Heart left ventricle (tissue), 16 donors: ENCODE results near the gene ALDH3B1. TPM values are rescaled to one million over a fixed set of nuclear protein-coding genes. Genes with fewer than 3 reads are reported as not detected.
A peak's percentile ranks its signal among the peaks of the same experiment; 100 is the strongest.

ENCODE experiments used
- ATAC-seq, 4 donors: fragments of 200-7000 bp; cut with Tn5 transposase; one replicate each; pipeline ENCODE4 v1.9.1; 2020 to 2022; ENCODE audit warnings: moderate library complexity in 4 of 4, mild to moderate bottlenecking in 3 of 4, moderate number of reproducible peaks in 1 of 4
- DNase-seq, 5 donors: peaks; one replicate each; pipeline ENCODE4 v3.0.0-alpha.2; 2020
- H3K27ac ChIP-seq, 12 donors: fragments of 200-600 bp; sonication (generic) in 4 of 12; one replicate each; pipeline versions ENCODE4 v1.5.0 to v1.8.0; 2016 to 2022; ENCODE audit warnings: mild to moderate bottlenecking in 2 of 12
- H3K27me3 ChIP-seq, 9 donors: fragments of 200-600 bp; sonication (generic) in 2 of 9; one replicate each; pipeline versions ENCODE4 v1.5.1 to v1.8.0; 2016 to 2022; ENCODE audit warnings: mild to moderate bottlenecking in 3 of 9
- H3K36me3 ChIP-seq, 9 donors: fragments of 200-600 bp; sonication (generic) in 2 of 9; one replicate each; pipeline versions ENCODE4 v1.5.0 to v1.8.0; 2018 to 2022; ENCODE audit warnings: mild to moderate bottlenecking in 2 of 9
- H3K4me1 ChIP-seq, 12 donors: fragments of 200-600 bp; sonication (generic) in 4 of 12; one replicate each; pipeline versions ENCODE4 v1.5.0 to v1.8.0; 2016 to 2022; ENCODE audit warnings: mild to moderate bottlenecking in 3 of 12
- H3K4me3 ChIP-seq, 12 donors: fragments of 200-600 bp; sonication (generic) in 4 of 12; one replicate each; pipeline versions ENCODE4 v1.5.0 to v1.8.0; 2017 to 2022; ENCODE audit warnings: mild to moderate bottlenecking in 9 of 12, moderate library complexity in 4 of 12
- H3K9me3 ChIP-seq, 12 donors: fragments of 200-600 bp; sonication (generic) in 4 of 12; one replicate each; pipeline versions ENCODE4 v1.5.0 to v1.8.0; 2016 to 2022; ENCODE audit warnings: mild to moderate bottlenecking in 1 of 12
- POLR2A ChIP-seq, 2 donors: fragments of 450-650 bp; IDR thresholded peaks; one replicate each; pipeline ENCODE4 v1.6.1; 2017; ENCODE audit warnings: antibody characterized with exemption in 2 of 2, mild to moderate bottlenecking in 2 of 2, moderate library complexity in 2 of 2
- WGBS, 4 donors: extraction: QIAGEN DNeasy Blood & Tissue Kit in 2 of 4; methylation state at CpG; one replicate each; pipeline versions ENCODE4 v1.1.5 to v1.1.7; 2013 to 2018; 5-methylcytosine and 5-hydroxymethylcytosine counted together
- intact Hi-C, 10 donors: fragments of 100-400 bp; cut with DNase I; formaldehyde crosslinking; loops; one replicate each; pipeline versions ENCODE4 v1.11.1 to v1.14.2; 2022
- polyA plus RNA-seq, 2 donors: library from polyadenylated mRNA; stranded (reverse); fragments of 200-250 nt; gene quantifications; one replicate each; pipeline ENCODE4 v1.2.3, GENCODE V29; 2013
- total RNA-seq, 9 donors: library from RNA; depleted of rRNA in 2 of 9; stranded (reverse); fragments of >200 nt in 2 of 9; fragmentation: NEBNext Ultra II Directional in 3 of 9; extraction: Animal tissue kit (Norgen Biotek cat#: 25700) in 3 of 9; gene quantifications; one replicate each; pipeline versions ENCODE4 v1.1.0 to v1.2.4, GENCODE V29; 2016 to 2023
- TF ChIP-seq, protein P1 (sequence below), 12 donors: fragments of 200-600 bp; sonication (generic) in 4 of 12; IDR thresholded peaks; one replicate each; pipeline versions ENCODE4 v1.5.0 to v1.8.0; 2018 to 2022; ENCODE audit warnings: antibody characterized with exemption in 12 of 12, mild to moderate bottlenecking in 5 of 12
- donor health status: ischemic (EF 13 %, LVEDD 7.1; RV severe dilation, severe dysfunction).
- donor health status: healthy with polysubstance abuse.
- donor health status: DM: no; HTN: yes; CAD: no.
- donor health status: DM: no; HTN: no; CAD: no.
- donor health status: ischemic (EF 25% LVEDD 6.9; RV normal size, moderate dysfunction).
- donor health status: ischemic (EF 25% LVEDD 5.7; RV mildly dilated, moderate dysfunction).
- donor health status: healthy.
- donor health status: DM: yes; HTN: yes; CAD: no.
- donor health status: ischemic (EF 35%, LVEDD 5.7; RV mildly dilated, moderate dysfunction).
- donor health status: nonischemic (EF 11% LVEDD 7.7; RV severe dilation, severe dysfunction).
- donor health status: DM: yes; HTN: yes; CAD: no.
- donor health status: PGD.
- donor health status: ischemic (EF 29% LVEDD 5.4; RV normal size, mild dysfunction).
- donor health status: nonischemic (EF 23%, LVEDD 6.1; RV moderate dilation, normal function).

Gene ALDH3B1
- total and polyA plus RNA-seq, 11 donors, result 2.3 to 25.4 (median 4.4) TPM

DNA sequence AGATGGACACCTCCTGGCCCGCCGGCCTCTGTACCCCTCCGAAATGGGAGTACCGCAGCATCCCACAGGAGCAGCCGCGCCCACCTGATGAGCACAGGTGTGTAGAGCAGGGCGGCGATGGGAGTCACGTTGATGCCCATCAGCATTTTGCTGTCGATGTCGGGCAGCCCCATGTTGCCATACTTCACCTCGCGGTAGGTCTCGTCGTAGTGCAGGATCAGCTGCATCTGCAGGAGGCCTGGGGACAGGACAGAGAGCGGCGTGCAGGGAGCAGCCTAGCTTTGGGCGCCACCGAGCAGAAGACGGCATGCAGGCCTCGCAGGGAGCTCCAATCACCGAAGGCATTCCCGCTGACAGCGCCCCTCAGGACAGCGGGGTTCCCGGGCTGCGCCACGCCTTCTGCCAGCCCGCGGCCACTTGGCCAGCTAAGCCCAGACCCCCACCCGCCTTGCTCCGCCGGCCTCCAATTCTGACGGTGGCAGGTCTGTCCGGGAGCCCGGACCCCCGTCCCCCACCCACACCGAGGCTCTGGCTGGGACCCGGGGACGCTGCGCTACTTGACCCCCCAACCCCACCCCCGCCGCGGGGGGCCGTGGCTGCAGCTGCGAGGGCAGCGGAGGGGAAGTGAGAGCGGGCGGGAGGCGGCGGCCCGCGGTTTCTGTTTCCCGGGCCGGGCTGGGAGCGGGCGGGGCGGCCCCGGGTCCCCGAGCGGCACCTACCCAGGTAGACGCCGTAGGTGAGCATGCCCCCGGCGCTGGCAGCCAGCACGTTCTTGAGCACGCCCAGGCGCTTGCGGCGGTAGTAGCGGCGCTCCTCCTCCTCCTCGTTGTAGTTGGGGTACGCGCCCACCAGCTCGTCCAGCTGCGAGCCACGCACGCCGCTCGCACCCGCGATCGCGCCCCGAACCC lies 6.9 kb upstream of the ALDH3B1 start:
- intact Hi-C loops, result loop anchor here in 1 of 10 donors (5.0 to 10.0 kb wide), 2 partner anchors 34 to 202 kb away; partner anchors contain the start of gene TCIRG1
- Histone ChIP-seq H3K27ac (peak overlapping the region in 11 of 12 donors; percentile 53 to 94 (median 72)), H3K9me3 (no peaks in the 10 kb centered on the region), H3K4me1 (peaks cover 0 to 35% (median 8%) of the 10 kb centered on the region in 12 donors), H3K36me3 (peaks cover 0 to 4% (median 0%) of the 10 kb centered on the region in 9 donors), H3K4me3 (peak overlapping the region; percentile 57 to 86 (median 70)), H3K27me3 (no peaks in the 10 kb centered on the region)
- TF ChIP-seq, protein P1, sequence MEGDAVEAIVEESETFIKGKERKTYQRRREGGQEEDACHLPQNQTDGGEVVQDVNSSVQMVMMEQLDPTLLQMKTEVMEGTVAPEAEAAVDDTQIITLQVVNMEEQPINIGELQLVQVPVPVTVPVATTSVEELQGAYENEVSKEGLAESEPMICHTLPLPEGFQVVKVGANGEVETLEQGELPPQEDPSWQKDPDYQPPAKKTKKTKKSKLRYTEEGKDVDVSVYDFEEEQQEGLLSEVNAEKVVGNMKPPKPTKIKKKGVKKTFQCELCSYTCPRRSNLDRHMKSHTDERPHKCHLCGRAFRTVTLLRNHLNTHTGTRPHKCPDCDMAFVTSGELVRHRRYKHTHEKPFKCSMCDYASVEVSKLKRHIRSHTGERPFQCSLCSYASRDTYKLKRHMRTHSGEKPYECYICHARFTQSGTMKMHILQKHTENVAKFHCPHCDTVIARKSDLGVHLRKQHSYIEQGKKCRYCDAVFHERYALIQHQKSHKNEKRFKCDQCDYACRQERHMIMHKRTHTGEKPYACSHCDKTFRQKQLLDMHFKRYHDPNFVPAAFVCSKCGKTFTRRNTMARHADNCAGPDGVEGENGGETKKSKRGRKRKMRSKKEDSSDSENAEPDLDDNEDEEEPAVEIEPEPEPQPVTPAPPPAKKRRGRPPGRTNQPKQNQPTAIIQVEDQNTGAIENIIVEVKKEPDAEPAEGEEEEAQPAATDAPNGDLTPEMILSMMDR (IDR thresholded peaks at IDR 0.05), result no peak
- no peak for TF ChIP-seq POLR2A (IDR thresholded peaks at IDR 0.05)
- peak in 4 of 5 donors; percentile 40 to 78 (median 52) for DNase-seq
- WGBS, 4 donors, result 14 to 66% (median 24%) methylated on average over 19 to 86 of the region's 86 CpGs
- peak in 3 of 4 donors; percentile 15 to 29 (median 21) for ATAC-seq

DNA sequence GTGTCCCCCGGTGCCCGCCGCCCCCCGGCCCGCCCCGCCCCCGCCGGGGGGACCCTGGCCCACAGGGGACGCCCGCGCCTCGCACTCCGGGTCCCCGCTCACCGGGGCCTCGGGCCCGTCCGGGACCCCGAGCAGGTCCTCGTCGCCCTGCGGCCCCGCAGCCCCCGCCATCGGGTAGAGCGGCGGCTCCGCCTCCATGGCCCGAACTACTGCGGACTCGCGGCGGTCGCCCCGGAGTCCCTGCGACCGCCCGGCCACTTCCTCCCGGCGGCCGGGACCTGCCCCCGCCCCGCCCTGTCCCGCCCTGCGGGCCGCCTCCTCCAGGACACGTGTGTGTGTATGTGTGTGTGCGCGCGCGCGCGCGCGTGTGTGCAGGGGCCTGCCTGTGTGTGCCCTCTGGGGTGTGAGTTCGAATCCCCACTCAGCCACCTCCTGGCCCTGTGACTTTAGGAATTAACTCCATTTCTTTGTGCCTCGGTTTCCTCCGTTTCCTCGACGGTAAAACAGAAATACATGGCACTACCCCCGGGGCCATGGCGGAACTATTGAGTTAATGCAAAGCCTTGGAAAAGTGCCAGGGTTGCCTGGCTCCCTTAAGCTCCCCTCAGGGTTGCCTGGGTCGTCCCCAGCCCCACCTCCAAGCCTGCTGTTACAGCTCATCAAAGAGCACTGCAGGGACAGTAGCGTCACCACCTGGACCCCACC lies 6.1 kb upstream of the ALDH3B1 start, which contains the start of gene UNC93B1:
TSS of gene UNC93B1 (minus strand) at position 252 of the 705 bp plus-strand sequence. CDS start at position 198, 54 bp downstream.
- peak within 1 kb of the TSS; percentile 57 to 86 (median 70) for H3K4me3 ChIP-seq
- TF ChIP-seq, protein P1 (IDR thresholded peaks at IDR 0.05), result no peak
- TF ChIP-seq POLR2A (IDR thresholded peaks at IDR 0.05), result peak in 1 of 2 donors; percentile 61
- intact Hi-C loops, result loop anchor here in 1 of 10 donors (5.0 to 10.0 kb wide), 2 partner anchors 33 to 201 kb away; partner anchors contain the start of gene TCIRG1
- ATAC-seq, result peak; percentile 82 to 96 (median 90)
- DNase-seq, result peak; percentile 90 to 96 (median 93)
- no peaks in the 10 kb centered on the region for H3K27me3 ChIP-seq
- peak within 1 kb of the TSS in 11 of 12 donors; percentile 53 to 94 (median 72) for H3K27ac ChIP-seq
- H3K4me1 ChIP-seq, result peaks cover 0 to 37% (median 9%) of the 10 kb centered on the region in 12 donors
- peaks cover 0 to 2% (median 0%) of the 10 kb centered on the region in 9 donors for H3K36me3 ChIP-seq
- no peaks in the 10 kb centered on the region for H3K9me3 ChIP-seq
- 3 to 10% (median 6%) methylated on average over 26 to 64 of the region's 64 CpGs for WGBS, 4 donors

DNA sequence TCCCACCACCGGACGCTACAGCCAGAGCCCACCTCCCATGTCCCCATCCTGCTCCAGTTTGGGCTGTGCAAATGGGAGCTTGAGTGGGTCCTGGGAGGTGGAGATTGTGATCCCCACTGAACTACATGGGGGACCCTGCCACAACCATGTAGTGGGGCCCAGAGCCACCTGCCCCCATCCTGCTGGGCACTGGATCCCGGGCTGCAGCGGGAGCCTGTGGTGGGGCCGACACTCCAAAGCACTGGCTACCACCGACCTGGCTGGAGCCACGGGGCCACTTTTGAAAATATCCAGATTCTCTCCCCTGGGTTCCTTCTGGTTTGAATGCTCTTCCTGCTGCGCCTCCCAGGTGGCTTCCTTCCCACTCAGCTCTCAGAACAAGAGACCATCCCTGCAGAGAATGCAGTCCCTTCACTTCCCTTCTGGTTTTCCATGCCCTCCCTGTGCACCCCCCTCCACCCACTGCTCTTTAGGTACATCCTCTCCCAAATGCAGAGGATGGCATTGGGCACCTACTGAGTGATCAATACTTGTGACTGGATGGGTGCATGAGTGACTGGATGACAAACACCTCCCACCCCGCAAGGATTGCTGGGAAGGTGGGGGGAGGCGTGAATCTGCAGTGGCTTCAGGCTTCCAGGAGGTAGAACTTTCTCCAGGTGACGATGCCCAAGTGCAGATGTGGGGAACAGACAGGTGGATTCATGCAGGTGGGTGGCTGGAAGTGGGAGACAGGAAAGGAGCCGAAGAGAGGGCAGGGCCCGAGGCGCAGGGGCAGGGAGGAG lies 5.4 kb upstream of the ALDH3B1 start:
- Histone ChIP-seq H3K4me3 (peak overlapping the region in 10 of 12 donors; percentile 57 to 86 (median 69)), H3K36me3 (no peaks in the 10 kb centered on the region), H3K27me3 (no peaks in the 10 kb centered on the region), H3K9me3 (no peaks in the 10 kb centered on the region), H3K4me1 (peaks cover 0 to 37% (median 13%) of the 10 kb centered on the region in 12 donors), H3K27ac (no peak overlapping the region)
- WGBS, 4 donors, result 68 to 83% (median 76%) methylated on average over 10 to 14 of the region's 14 CpGs
- ATAC-seq (no peak), DNase-seq (peak in 1 of 5 donors; percentile 20)
- intact Hi-C loops, result loop anchor here in 1 of 10 donors (5.0 to 10.0 kb wide), 2 partner anchors 33 to 200 kb away; partner anchors contain the start of gene TCIRG1
- no peak for TF ChIP-seq POLR2A (IDR thresholded peaks at IDR 0.05)
- TF ChIP-seq, protein P1 (IDR thresholded peaks at IDR 0.05), result no peak
